Amniotic stem cell (primary cell): ENCODE data around the gene PPP1R2B.
A peak's percentile ranks its signal among the peaks of the same experiment; 100 is the strongest.
"Not testable (repeated sequence)": the region's sequence is repeated elsewhere in the genome, so short reads cannot be mapped to it uniquely, and the experiment has no call there.

ENCODE experiments used
- DNase-seq: peaks from one replicate; lab custom pipeline; 2025; lab: John Stamatoyannopoulos, UW

PPP1R2B gene

DNA sequence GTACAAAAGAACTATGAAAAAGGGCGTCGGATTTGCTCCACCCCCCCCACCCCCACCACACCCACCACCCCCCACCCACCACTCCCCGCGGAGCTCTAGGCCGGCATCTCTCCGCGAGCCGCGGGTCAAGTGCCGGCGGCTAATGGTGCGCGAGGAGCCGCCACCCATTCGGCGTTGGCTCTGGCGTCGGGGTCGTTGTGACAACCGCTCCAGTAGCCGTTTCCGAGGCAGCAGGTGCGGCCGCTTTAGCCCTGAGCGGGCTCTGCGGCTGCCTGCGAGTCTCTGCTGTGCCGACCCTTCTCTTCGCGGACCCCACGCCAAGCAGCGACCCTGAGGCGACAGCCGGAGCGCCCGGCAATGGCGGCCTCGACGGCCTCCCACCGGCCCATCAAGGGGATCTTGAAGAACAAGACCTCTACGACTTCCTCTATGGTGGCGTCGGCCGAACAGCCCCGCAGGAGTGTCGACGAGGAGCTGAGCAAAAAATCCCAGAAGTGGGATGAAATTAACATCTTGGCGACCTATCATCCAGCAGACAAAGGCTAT is at the start of gene PPP1R2B:
Gene PPP1R2B (plus strand): TSS at position 90 of the 546 bp plus-strand sequence. CDS start 268 bp downstream, at position 358.
- no peak for DNase-seq

GRCh38 chr5:156800929-156801328 is 49.2 kb upstream of the PPP1R2B start:
- no peak for DNase-seq

GRCh38 chr5:156802501-156802900 is 47.6 kb upstream of the PPP1R2B start:
- DNase-seq = no peak

DNA sequence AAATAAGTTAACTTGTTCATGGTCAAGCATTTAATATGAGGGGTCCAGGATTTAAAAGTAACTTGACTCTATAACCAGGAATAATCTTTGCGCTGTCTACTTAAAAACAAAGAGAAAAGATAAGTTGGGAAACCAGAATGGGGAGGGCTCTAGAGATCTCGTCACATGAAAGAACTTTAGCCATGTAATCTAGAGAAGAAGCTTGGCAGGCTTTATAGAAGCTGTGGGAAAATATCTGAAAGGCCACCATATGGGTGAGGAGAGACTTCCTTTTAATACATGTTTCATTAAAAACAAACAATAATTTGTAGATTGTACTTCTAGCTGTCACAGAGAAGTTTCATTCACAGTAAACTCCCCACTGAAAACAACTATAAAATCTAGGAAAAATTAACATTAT is 46.7 kb upstream of the PPP1R2B start:
- DNase-seq = no peak

DNA sequence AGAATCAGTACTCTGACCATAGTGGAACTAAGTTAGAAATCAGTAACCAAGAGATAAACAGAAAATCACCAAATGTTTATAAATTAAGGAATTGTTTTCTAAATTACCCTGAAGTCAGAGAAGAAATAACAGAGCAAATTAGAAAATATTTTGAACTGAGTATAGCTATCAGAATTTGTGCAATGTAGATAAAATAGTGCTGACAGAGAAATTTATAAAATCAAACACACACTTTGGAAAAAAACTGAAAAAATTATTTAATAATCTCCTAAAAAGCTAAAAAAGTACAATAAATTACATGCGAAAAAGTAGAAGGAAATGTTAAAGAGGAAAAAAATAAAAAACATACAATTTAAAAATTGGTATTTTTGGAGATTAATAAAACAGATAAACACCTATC is 37.1 kb upstream of the PPP1R2B start:
- no peak for DNase-seq

DNA sequence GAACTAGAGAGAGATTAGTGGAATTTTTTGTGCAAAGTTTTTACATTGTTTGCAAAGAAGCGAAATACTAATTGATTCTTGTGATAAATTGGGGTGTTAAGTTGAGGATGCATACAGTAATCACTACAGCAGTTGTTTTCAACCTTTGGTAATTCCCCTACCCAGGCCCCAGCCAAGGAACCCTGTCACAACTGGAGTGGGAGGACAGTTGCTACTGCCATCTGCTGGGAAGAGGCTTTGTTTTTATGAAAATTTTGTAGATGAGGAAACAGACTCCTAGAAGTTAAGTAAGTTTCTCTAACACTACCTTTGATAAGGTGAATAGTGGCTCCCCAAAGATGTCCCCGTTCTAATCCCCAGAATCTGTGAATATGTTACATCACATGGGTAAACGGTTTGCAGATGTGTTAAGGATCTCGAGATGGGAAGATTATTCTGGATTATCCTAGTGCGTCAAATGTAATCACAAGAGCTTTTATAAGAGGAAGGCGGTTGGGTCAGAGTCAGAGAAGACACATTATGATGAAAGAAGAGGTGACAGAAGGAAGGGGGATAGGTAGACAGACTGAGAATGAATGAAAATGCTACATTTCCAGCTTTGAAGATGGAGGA is 34.0 kb upstream of the PPP1R2B start:
- no peak for DNase-seq

GRCh38 chr5:156819537-156819936 is 30.6 kb upstream of the PPP1R2B start:
- DNase-seq = no peak

DNA sequence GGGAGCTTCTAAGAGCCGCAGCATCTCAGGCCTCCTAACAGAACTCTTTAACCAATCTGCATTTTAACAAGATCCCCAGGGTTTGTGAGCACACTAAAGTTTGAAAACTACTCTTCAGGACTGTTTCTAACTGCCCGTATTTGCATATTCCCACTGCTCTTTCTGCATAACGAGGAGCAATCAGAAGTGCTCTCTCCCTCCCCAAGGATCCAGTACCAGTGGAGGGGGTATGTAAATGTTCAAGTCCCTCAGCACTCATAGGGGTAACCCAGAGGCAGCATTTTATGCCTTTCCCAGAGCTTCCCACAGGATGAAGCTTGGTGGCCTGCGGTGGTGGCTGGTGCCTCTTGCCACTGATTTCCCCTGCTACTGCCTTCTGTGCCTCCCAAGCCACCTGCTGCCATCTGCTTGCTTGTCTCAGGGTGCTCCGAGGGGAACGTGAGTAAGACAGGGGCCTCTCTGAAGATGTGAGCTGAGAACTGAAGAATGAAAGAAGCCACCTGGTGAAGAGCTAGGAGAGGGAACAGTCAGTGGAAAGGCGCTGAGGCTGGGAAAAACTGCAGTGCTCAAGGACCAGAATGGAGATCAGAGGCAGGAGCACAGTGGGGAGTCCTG is 30.0 kb upstream of the PPP1R2B start:
- DNase-seq = no peak

- no peak for DNase-seq
These were observed 25.9 kb upstream of the PPP1R2B start for GRCh38 chr5:156824241-156824640.

DNA sequence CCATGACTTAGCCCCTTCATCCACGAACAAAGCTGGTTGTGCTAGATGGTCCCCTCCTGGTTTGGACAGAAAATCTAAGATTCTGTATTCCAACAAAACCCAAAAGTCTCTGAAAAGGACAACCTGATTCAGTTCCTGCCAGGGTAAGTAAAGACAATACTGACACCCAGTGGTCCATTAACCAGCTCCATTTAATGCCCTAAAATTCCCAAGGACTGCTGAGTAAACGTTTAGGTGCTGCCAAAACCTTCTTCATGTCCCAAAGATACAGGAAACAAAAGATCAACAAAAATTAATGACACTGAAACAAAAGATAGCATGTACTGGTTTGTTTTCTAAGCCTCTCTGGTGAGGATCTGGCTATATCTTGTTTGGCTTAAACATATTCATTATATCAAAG is 25.3 kb upstream of the PPP1R2B start:
- DNase-seq = peak; percentile 22

DNA sequence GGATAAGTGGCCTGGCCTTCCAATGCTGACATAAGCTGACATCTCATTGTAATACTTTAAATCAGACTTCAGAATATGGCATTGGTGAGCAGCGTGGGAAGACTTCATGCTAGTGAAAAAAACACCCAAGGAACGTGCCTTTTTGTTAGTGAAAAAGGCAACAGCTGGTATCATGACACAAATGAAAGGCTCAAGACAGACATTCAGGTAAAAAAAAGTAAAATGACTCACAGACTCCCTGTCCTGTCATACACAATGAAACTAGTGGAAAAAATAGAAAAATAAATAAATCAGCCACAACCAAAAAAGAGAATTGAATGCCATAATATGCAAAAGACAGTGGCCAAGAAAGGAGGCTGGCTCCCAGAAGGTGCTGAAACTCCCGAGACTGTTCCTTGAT is 24.4 kb upstream of the PPP1R2B start:
- DNase-seq = no peak

DNA sequence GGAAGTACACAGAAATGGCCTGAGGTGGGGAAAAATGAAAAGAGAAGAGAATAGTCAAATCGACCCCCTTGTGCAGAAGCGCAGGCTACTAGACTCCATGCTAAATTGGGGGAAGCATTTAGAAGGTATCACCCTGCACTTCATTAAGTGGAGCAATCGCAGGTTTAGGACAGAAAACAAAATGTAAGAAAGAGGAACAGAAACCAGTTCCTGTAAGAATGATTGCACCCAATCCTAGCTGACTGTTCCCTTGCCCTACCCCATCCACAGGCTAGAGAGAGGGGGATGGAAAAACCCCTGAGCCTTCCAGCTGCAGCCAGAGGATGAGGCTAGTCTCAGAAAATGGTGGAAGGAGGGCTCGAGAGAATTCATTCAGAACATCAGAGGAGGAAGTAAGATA is 23.9 kb upstream of the PPP1R2B start:
- DNase-seq = no peak

- no peak for DNase-seq
These were observed 15.2 kb upstream of the PPP1R2B start for GRCh38 chr5:156834916-156835315.

GRCh38 chr5:156835905-156836304 is 14.2 kb upstream of the PPP1R2B start:
- DNase-seq = no peak

GRCh38 chr5:156836846-156837245 is 13.2 kb upstream of the PPP1R2B start:
- no peak for DNase-seq

- DNase-seq = no peak
These were observed 11.1 kb upstream of the PPP1R2B start for GRCh38 chr5:156838961-156839360.

DNA sequence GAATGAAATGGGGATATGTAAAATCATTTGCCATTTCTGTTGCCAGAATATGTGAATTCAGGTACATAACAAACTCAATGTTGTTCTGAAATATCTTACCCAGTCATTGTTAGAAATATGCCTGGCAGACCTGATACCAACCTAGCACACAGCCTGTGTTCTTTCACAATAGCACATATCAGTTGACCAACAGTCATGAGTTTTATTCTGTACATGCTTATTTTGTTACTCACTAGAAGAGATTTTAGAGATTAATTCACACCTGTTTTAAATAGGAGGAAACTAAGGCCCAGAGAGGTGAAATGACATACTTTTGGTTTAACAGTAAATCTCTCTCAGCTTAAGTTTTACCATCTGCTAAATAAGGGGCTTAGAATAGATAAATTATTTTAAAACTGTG is 8.4 kb upstream of the PPP1R2B start:
- DNase-seq = no peak

DNA sequence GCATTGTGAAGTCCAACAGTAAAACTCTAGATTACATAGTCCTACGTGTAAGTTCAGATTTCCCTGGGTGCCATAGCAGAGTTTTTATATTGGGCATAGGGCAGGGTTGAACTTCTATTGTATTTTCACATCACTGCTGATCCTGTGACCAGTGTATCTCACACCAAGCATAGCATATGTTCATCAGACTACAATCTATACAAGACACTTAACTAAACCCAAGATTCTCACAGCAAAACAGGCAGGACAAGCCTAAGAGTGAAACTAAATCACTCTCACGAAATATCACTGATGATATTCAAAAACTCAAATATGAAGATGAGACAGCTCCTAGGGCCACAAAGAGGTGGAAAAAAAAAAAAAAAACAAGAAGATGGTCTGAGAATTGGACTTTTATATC is 3.2 kb upstream of the PPP1R2B start:
- DNase-seq = no peak

DNA sequence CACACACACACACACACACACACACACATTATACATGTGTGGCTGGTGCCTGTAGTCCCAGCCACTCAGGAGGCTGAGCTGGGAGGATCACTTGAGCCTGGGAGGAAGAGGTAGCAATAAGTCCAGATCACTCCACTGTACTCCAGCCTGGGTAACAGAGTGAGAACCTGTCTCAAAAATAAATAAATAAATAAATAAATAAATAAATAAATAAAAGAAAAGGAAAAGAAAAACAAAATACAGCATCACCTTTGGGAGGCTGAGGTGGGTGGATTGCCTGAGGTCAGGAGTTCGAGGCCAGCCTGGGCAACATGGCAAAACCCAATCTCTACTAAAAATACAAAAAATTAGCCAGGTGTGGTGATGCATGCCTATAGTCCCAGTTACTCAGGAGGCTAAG is 1.6 kb upstream of the PPP1R2B start:
- not testable (repeated sequence) for DNase-seq

DNA sequence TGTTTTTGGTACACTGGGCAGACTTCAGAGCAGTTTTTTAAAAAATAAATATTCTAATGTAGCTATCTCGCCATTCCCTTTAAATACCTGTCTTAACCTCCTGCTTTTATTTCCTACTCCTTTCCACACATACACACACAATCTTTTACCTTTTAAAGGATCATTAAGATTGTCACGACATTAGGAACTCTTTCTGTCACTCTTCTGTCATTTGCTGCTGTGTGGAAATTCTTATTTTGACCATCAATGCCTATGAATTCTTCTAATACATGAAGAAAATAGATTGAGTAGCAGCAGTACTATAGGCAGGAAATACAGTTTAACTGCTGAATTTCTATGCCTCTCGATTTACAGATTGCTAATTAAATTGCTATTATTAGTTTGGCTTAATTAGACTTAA is 1.8 kb downstream of the PPP1R2B start:
- DNase-seq = no peak

DNA sequence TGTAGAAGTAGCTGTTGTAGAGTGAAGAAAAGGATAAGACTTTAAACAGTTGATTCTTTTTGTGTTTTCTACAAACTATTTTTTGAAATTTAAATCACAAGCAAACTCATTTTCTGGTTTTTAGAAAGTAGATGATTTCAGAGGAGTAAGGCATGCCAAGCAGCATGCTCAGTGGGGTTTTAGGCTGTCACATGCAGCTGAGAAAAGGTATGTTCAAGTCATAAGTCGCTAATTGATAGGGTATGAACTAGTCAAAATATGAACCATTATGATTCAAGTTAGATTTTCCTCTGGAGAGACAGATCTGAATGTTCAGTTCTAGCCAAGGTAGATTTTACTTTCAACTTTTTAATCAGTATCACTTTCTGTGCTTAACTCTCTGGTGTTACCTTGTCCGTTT is 3.0 kb downstream of the PPP1R2B start:
- not testable (repeated sequence) for DNase-seq

DNA sequence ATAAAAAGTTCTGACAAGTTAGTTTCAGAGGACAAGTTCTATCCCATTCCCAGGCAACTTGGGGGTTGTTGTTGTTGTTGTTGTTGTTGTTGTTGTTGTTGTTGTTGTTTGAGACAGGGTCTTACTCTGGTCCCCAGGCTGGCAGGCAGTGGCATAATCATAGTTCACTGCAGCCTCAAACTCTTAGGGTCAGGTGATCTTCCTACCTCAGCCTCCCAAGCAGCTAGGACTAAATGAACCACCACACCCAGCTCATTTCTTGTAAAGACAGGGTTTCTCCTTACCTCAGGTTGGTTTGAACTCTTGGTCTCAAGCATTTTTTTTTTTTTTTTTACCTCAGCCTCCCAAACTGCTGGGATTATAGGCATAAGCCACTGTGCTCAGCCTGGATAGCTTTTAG is 15.3 kb downstream of the PPP1R2B start:
- DNase-seq = no peak

DNA sequence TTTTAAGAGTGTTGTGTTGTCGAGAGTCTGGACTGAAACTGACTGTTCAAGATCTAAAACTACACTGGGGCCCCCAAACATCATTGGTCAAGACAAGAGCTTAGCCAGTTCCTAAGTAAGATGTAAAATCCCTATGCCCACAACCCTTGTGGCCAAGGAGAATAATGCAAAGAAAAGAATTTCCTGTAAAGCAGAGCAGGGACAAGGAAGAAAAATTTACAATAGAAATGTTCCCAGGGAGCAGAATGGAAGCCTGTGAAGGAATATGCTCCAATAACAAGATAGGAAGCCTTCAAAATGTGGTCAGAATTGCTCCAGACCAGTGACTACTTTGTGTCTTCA is 20.4 kb downstream of the PPP1R2B start:
- no peak for DNase-seq

GRCh38 chr5:156871212-156871611 is 21.1 kb downstream of the PPP1R2B start:
- no peak for DNase-seq
